ENCODE measurements around the gene PTPRF.

PTPRF gene

DNA sequence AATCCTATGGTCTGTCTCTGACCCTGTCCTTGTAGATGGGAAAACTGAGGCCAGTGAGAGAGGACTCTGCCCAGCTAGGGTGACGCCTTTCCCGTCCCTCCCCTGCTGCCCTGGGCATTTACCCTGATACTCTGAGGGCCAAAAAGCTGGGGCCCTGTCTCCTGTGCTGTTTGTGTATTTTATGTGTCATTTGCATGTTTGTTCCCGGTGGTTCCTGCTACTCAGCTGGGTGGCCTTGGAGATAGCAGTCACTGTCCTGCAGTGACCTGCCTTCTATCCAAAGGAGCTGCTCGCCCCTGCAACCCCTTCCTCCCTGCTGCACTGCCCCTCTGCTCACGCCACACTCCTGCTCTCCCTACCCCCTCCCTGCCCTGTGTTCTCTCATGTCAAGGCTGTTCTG, 78.1 kb downstream of the PTPRF start:
- DNase-seq (ENCODE audit: low spot score) = no peak

DNA sequence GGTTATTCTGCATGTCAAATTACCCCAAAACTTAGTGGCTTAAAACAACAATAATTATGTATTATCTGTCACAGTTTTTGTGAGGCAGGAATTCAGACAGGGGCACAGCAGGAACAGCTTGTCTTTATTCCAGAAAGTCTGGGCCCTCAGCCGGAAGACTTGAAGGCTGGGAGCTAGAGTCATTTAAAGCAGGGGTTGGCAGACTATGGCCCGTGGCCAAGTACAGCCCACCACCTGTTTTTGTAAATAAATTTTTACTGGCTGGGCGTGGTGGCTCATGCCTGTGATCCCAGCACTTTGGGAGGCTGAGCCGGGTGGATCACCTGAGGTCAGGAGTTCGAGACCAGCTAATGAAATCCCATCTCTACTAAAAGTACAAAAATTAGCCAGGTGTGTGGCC, 79.7 kb downstream of the PTPRF start:
- DNase-seq (ENCODE audit: low spot score) = no peak

DNA sequence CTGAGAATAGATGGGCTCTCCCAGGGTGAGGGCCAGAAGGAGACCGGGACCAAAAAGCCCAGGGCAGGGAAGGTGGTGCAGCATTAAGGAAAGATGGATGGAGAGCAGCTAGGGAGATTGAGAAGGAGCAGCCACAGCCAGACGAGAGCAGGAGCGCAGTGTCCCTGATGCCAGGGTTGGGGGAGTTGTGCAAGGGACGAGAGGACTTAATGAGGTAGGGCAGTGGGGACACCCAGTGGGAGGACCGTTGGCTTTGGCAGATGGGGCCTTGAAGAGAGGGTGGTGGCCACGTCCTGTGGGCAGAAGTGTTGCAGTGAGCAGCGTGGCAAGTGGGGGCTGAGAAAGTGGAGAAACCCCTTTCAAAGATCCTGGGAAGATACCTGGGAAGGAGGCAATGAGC, 81.3 kb downstream of the PTPRF start:
- DNase-seq (ENCODE audit: low spot score) = no peak

DNA sequence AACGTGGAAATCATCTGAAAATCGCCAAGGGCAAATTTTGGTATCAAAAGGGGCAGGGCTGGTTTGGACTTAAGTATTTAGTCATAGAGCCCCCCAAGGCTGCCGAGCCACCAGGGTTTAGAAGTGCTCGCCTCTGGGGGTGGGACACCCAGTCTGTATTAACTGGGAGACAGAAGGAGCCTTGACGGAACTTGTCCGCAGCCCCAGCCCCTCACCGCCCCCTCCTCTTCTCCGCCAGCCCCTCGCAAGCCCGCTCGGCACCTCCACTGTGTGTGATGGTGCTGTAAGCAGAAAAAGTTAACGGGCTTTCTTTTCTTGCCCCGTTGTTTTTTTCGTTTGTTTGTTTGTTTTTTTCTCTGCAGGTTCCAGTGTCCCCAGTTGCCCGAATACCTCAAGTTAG, 81.7 kb downstream of the PTPRF start:
- no peak for DNase-seq (ENCODE audit: low spot score)

DNA sequence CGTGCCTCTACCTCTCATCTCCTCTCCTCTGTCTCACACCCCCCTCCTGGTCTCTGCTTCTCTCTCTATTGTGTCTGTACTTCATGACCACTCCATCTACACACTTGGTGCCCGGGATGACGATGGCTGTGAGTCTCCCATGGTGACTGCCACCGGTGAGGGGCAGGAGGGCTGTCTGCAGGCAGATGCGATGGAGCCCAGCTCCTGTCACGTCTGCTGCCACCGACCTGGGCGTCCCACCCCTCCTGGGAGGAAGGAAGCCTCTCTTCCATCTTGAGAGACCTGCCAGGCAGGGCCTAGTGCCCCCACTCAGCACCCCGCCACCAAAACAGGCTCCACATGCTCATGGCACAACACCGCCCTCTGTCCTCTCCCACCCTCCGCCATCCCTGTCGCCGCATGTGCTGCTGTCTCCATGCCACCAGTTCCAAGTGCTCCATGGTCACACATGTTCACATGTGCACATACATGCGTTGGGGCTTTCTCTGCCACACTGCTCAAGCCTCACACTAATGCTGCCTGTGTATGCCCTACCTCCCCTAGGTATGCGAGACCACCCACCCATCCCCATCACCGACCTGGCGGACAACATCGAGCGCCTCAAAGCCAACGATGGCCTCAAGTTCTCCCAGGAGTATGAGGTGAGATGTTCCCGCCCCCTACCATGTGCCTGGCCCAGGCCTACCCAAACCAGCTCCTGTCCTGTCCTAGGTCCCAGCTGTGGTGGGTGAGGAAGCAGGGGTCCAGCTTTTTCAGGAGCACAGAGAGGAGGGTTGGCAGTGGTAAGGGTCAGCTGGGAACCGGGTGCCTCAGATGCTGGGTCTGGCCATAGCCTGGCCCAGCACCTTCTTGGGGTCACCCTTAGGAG, 82.6 kb downstream of the PTPRF start:
- no peak for DNase-seq (ENCODE audit: low spot score)

DNA sequence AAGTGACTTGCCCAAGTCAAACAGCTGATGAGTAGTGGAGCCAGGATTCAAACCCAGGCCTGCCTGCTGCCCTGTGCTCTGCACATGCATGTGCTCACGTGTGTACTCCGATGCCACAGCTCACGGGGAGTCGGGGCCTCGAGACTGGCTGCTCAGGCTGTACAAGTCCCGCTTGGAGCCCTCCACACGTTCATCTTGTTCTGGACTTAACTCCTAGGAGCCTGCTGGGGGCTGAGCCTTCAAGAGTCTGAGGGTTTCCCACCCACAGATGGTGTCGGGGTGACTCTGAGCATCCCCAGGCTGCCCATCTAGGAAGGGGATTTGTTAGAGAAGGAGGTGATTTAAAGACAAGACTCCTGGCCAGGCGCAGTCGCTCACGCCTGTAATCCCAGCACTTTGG, 83.5 kb downstream of the PTPRF start:
- DNase-seq (ENCODE audit: low spot score) = no peak

GRCh38 chr1:43614891-43615290, 84.2 kb downstream of the PTPRF start:
- no peak for DNase-seq (ENCODE audit: low spot score)

DNA sequence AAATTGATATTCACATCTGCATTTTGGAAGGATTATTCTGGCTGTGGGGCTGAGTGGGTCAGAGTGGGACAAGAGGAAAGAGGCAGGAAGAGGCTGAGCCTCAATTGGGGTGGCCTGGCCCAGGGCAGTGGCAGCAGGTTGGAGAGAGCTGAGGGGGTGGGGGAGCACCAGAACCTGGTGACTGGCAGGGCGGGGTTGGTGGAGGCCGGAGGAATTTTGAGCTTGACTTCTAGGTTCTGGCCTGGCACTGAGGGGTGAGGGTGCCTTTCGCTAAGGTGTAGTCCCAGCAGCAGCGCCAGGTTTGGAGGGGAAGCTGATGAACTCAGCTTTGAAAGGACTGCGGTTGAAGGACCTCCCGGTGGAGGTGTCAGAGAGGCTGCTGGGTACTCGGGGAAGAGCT, 85.7 kb downstream of the PTPRF start:
- no peak for DNase-seq (ENCODE audit: low spot score)

DNA sequence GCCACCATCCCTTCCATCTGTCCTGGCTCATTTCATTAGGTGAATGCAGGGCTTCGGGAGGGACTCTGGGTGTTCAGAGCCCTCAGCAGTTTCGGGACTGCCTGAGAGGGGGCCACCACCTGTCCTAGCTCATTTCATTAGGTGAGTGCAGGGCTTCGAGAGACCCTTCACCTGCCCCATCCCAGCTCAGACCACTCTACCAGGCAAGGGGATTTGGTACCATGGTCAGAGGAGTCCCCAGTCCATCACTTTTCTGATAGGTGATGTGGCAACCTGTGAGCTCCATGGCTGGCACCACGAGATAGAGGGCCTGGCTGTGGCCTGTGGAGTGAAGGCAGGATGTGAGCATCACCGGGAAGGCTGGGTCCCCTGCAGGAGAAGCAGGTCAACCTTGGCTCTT, 86.3 kb downstream of the PTPRF start:
- DNase-seq (ENCODE audit: low spot score) = no peak

GRCh38 chr1:43617668-43618067, 87.0 kb downstream of the PTPRF start:
- no peak for DNase-seq (ENCODE audit: low spot score)

GRCh38 chr1:43618521-43619313, 88.0 kb downstream of the PTPRF start:
- DNase-seq (ENCODE audit: low spot score) = no peak

- no peak for DNase-seq (ENCODE audit: low spot score)
Measured at GRCh38 chr1:43619314-43619790, 88.7 kb downstream of the PTPRF start.

DNA sequence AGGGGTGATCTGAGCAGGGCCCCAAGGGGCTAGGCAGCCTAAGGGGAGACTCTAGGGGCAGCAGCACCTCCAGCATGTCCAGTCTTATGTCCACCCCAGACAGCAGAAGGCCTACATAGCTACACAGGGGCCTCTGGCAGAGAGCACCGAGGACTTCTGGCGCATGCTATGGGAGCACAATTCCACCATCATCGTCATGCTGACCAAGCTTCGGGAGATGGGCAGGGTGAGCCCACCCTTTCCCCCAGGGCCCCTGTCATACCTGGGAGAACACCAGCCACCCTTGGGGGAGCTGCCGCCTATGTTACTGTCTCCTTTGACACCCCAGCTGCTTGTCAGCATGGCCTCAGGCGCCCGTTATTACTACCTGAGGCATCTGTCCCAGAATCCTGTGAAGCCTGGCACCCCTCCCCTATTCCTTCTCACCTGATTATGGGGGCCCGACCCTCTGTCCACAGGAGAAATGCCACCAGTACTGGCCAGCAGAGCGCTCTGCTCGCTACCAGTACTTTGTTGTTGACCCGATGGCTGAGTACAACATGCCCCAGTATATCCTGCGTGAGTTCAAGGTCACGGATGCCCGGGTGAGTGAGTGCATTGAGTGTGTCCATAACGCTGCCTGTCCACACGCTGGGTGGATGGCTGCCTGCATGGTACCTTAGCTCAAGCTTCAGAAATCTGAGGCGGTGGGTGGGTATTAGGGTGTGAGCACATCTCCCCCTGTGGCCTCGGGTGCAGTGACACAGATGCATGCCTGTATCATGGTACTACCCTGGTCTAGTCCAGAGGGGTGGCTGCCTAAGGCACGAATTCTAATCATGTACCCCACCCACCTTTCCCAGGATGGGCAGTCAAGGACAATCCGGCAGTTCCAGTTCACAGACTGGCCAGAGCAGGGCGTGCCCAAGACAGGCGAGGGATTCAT, 89.6 kb downstream of the PTPRF start:
- no peak for DNase-seq (ENCODE audit: low spot score)

- no peak for DNase-seq (ENCODE audit: low spot score)
Measured at GRCh38 chr1:43620956-43621355, 90.3 kb downstream of the PTPRF start.

- no peak for DNase-seq (ENCODE audit: low spot score)
Measured at GRCh38 chr1:43621386-43621785, 90.7 kb downstream of the PTPRF start.

- no peak for DNase-seq (ENCODE audit: low spot score)
Measured at GRCh38 chr1:43621861-43622260, 91.2 kb downstream of the PTPRF start.

- DNase-seq (ENCODE audit: low spot score) = peak; percentile 25
Measured at GRCh38 chr1:43622471-43622870, 91.8 kb downstream of the PTPRF start.

DNA sequence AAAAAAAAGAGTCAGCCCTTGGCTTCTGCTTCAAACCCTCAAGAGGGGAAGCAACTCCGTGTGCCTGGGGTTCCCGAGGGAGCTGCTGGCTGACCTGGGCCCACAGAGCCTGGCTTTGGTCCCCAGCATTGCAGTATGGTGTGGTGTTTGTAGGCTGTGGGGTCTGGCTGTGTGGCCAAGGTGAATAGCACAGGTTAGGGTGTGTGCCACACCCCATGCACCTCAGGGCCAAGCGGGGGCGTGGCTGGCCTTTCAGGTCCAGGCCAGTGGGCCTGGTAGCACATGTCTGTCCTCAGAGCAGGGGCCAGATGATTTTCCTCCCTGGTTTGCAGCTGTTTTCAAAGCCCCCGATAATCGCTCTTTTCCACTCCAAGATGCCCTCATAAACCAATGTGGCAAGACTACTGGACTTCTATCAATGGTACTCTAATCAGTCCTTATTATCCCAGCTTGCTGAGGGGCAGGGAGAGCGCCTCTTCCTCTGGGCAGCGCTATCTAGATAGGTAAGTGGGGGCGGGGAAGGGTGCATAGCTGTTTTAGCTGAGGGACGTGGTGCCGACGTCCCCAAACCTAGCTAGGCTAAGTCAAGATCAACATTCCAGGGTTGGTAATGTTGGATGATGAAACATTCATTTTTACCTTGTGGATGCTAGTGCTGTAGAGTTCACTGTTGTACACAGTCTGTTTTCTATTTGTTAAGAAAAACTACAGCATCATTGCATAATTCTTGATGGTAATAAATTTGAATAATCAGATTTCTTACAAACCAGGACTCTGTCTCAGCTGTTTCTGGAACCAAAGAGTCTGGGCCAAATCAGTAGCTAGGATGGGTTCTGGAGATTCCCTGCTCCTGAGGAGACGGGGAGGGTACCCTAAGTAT, 92.5 kb downstream of the PTPRF start:
- no peak for DNase-seq (ENCODE audit: low spot score)

DNA sequence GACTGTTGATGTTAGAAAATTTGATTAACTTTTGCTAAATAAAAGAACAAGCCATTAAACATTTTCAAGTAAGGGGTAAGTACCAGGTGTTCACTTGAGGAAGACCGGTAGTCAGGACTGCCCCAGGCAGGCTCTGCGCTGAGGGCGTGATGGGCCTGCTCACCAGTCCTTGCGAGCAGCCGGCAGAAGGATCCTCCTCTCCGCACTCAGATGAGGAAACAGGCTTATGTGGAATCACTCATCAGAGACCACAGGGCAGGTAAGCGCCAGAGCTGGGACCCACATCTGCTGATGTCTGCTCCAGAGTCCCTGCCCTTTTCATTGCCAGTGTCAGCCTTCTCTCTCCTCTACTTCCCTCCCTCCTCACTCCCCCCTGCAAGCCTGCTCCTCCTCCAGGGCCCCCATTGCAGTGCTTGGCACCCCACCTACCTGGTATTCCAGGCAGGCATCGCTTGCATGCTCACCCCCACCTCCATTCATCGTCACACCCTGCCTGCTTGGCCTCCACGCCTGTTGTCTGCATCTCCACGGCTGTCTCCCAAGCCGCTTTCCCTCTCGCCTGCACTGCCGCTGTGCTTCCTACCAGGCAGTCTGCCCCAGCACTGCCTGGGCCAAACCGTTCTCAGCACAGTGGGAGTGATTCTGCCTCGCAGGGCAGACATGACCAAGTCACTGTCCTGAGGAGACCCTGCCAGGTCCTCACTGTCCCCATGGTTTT, 94.5 kb downstream of the PTPRF start:
- DNase-seq (ENCODE audit: low spot score) = no peak

DNA sequence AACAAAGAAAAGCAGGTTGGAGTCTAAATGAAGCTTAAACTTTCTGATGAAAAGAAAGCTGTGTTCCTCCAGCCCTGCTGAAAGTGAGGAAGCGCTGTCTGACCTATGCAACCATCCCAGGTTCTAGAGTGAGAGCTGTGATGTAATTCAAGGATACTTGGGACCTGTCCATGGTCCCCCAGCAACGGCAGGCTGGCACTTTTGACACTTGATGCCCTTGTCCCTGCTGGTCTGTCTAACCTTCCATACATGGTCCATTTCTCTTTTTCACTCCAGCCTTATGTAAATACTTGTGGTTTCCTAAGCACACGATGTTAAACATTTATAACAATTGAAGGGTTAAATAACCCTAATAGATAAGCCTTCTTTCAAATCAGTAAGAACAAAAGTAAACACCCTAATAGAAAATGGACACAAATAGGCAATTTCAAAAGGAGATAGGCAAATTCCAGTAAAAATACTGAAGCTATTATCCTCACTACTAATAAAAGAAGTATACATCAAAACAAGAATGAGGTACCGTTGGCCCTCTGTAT, 101.5 kb downstream of the PTPRF start:
- no peak for DNase-seq (ENCODE audit: low spot score)
